ENCODE results near the gene UTP25. TPM values are rescaled to one million over a fixed set of nuclear protein-coding genes. Genes with fewer than 3 reads are reported as not detected.
A peak's percentile ranks its signal among the peaks of the same experiment; 100 is the strongest.

Gene UTP25
- total and polyA plus RNA-seq, 2 of the 4 experiments (the other 2 are of a cell fraction) = 7.1 to 17.4 TPM

GRCh38 chr1:209893751-209894150 lies 66.0 kb downstream of the UTP25 start:
- intact Hi-C loops (cut with micrococcal nuclease) (no loop called here), in situ Hi-C loops (cut with MboI; ENCODE audit: low sequenced_read_pairs) (no loop called here), dilution Hi-C loops (cut with HindIII; ENCODE audit: low sequenced_read_pairs, unreplicated experiment) (no loop called here)
- Histone ChIP-seq H2BK120ac (ENCODE audit: low read depth, low read length) (peak overlapping the region; percentile 30; the same call in 1 of the 2 replicates), H4K5ac (ENCODE audit: low read depth, low read length) (no peak overlapping the region), H4K20me1 (ENCODE audit: insufficient read depth, low read length) (no peaks in the 10 kb centered on the region), H2BK15ac (ENCODE audit: low read depth, low read length) (no peak overlapping the region), H4K8ac (ENCODE audit: low read depth in 2 of 2, low read length in 2 of 2) (no peak overlapping the region), H3K4ac (ENCODE audit: low read depth, low read length) (no peak overlapping the region), H3K4me3 (ENCODE audit: insufficient read depth, low read depth, low read length) (no peak overlapping the region), H3K9ac (ENCODE audit: low read depth, low read length) (no peak overlapping the region), H3K18ac (ENCODE audit: low read depth, low read length) (no peak overlapping the region), H3K9me1 (ENCODE audit: insufficient read depth, low read length) (peaks cover 5% of the 10 kb centered on the region; the same call in 1 of the 2 replicates), H3K27ac (ENCODE audit: insufficient read depth, low read length) (no peak overlapping the region), H2BK20ac (ENCODE audit: low read depth, low read length) (no peak overlapping the region), H3K4me1 (ENCODE audit: control insufficient read depth, insufficient read depth, low read length) (peaks cover 6% of the 10 kb centered on the region; the same call in 1 of the 2 replicates), H3K79me1 (ENCODE audit: low read depth in 1 of 2, low read length in 2 of 2) (no peaks in the 10 kb centered on the region), H3K9me3 (ENCODE audit: control insufficient read depth, insufficient read depth, low read length) (no peaks in the 10 kb centered on the region), H3K27me3 (ENCODE audit: control insufficient read depth, insufficient read depth, low read length) (no peaks in the 10 kb centered on the region), H3K14ac (replicated peaks; ENCODE audit: low read depth, low read length) (no peak overlapping the region), H2AFZ (replicated peaks; ENCODE audit: low read length, poor library complexity) (peak overlapping the region; percentile 36), H2AK9ac (replicated peaks; ENCODE audit: low read depth, low read length, poor library complexity) (no peak overlapping the region), H2BK5ac (ENCODE audit: low read depth, low read length, poor library complexity, severe bottlenecking) (no peak overlapping the region), H3K23ac (ENCODE audit: low read depth, low read length) (no peak overlapping the region), H4K91ac (ENCODE audit: insufficient read depth, low read depth, low read length) (no peak overlapping the region), H3K4me2 (ENCODE audit: low read depth, low read length) (no peak overlapping the region), H3K56ac (ENCODE audit: extremely low read depth, insufficient read depth, low read length) (no peak overlapping the region), H3K36me3 (ENCODE audit: control insufficient read depth, insufficient read depth, low read length) (no peaks in the 10 kb centered on the region), H2AK5ac (ENCODE audit: low read depth, low read length) (peak overlapping the region; percentile 1; the same call in 1 of the 2 replicates)
- DNase-seq (no peak), ATAC-seq (ENCODE audit: low read depth) (no peak)
- ChIA-PET POLR2A (ENCODE audit: unreplicated experiment) (no interaction called here), CTCF (interaction anchor here (0.6 to 0.7 kb wide), 2 partner anchors 12 to 14 kb away, joined by 3 to 4 read pairs; no protein-coding TSS in a partner anchor)
- TF ChIP-seq MAFK (IDR thresholded peaks at IDR 0.05; ENCODE audit: low read depth, low read length) = no peak
- no peak for TF ChIP-seq CHD1 (IDR thresholded peaks at IDR 0.05; ENCODE audit: low read depth, low read length)
- no peak for TF ChIP-seq CEBPB (IDR thresholded peaks at IDR 0.05; ENCODE audit: low read depth, low read length)
- no peak for TF ChIP-seq MAZ (IDR thresholded peaks at IDR 0.05; ENCODE audit: borderline replicate concordance, low read depth, low read length)
- TF ChIP-seq RCOR1 (IDR thresholded peaks at IDR 0.05; ENCODE audit: insufficient replicate concordance, low read length) = no peak
- TF ChIP-seq NFE2L2 (IDR thresholded peaks at IDR 0.05; ENCODE audit: low read depth, low read length) = no peak
- no peak for TF ChIP-seq SMC3 (IDR thresholded peaks at IDR 0.05; ENCODE audit: low read depth, low read length)
- no peak for TF ChIP-seq MXI1 (IDR thresholded peaks at IDR 0.05; ENCODE audit: borderline replicate concordance, low read depth, low read length)
- TF ChIP-seq RAD21 (IDR thresholded peaks at IDR 0.05; ENCODE audit: low read length) = no peak
- TF ChIP-seq USF2 (IDR thresholded peaks at IDR 0.05; ENCODE audit: low read depth, low read length) = no peak
- no peak for TF ChIP-seq ELK1 (IDR thresholded peaks at IDR 0.05; ENCODE audit: borderline replicate concordance, low read depth, low read length)
- TF ChIP-seq BHLHE40 (IDR thresholded peaks at IDR 0.05; ENCODE audit: low read depth, low read length) = no peak
- no peak for TF ChIP-seq POLR2A (IDR thresholded peaks at IDR 0.05; ENCODE audit: low read depth, low read length)
- no peak for TF ChIP-seq CTCF (conservative IDR thresholded peaks at IDR 0.05; ENCODE audit: low read depth, low read length)
- no peak for TF ChIP-seq RFX5 (IDR thresholded peaks at IDR 0.05; ENCODE audit: low read depth, low read length)
- no peak for TF ChIP-seq FOS (IDR thresholded peaks at IDR 0.05; ENCODE audit: low read depth, low read length)
- WGBS, 2 experiments (ENCODE audit: extremely low coverage in 2 of 2, insufficient read length in 1 of 2) = 100% methylated on average over 5 of the region's 6 CpGs; no CpG with 5 or more reads in 1 of the 2 experiments
- no TSS peak for BruUV-seq (replicated peaks)
